ENCODE data around the gene MAPKAP1.
A peak's percentile ranks its signal among the peaks of the same experiment; 100 is the strongest.

The MAPKAP1 gene

GRCh38 chr9:125442452-125442851 lies 264.6 kb downstream of the MAPKAP1 start:
- no peak for DNase-seq

GRCh38 chr9:125440411-125440810 lies 266.6 kb downstream of the MAPKAP1 start:
- DNase-seq, result peak; percentile 64

DNA sequence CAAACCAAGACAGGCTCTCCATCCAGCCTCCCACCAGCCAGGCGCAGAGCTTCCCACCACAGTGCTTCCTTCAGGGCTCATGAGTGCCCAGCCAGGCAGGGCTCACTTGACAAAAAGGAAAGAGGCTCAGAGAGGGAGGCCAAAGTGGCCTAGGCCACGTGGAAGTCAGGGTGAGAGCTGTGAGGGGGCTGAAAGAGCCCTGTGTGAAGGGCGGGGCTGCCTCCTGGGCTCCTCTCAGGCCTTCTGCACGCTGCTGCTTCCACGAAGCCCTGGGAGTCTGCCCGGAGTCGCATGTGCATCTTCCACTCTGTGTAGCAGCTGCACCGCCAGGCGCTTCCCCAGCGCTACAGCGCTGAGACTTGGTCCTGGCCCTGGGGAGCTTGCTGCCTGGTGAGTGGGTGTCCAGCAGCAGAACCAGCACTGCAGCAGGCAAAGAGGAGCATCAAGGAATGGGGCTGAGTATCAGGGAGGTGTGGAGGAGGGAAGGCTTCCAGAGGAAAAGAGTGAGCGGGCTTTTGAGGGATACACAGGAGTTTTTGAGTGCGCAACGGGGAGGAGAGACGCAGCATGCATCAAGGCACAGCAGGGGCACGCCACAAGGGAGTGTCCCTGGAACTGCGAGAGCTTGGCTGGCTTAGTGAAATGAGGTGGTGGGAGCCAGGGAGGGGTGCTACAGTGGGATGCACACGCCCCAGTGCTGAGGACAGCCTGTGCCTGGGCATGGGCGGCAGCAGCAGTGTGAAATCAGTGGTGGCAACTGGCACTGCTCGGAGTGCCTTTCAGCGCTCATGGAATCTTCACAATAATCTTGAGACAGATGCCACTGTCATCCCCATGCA lies 267.4 kb downstream of the MAPKAP1 start:
- no peak for DNase-seq

GRCh38 chr9:125438506-125439433 lies 268.2 kb downstream of the MAPKAP1 start:
- no peak for DNase-seq

- DNase-seq, result peak; percentile 86
Observed at GRCh38 chr9:125437771-125438221, 269.2 kb downstream of the MAPKAP1 start.

GRCh38 chr9:125436613-125437443 lies 270.2 kb downstream of the MAPKAP1 start:
- no peak for DNase-seq

DNA sequence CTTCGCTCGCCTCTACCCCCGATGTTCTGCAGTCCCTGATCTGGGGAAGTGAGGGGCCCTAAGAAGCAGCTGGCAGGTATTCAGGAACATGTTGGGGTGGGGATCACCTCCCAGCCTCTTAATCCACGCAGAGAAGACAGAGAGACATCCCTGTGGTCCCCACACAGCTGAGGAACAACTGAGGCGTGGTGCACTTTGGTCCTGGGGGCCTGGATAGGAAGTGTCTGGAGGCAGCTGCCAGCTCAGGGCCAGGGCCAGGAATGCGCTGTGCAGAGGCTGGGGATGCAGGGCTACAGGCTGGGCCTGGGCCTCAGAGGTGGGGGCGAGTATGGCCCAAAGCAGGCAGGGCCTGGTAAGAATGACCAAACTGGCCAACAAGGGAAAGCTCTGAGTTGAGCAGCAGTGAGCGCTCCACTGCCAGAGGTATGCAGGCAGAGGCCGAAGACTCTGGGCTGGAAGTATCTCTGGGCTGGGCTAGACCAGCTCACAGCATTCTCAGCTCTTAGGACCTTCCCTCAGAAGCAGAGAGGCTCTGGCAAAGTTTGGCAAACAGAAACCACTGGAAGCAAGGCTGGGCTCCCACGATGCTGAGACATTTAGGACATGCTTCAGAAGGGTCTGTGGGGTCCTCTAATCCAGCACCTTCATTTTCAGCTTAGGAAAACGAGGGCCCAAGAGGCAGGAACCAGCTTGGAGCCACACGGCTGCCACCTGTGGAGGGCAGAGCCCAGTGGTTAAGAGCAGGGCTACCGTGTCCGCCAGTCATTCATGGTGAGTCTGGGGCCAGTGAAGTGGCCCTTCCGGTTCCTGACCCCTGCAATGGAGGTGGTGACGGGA lies 271.0 kb downstream of the MAPKAP1 start:
- no peak for DNase-seq

- no peak for DNase-seq
Observed at GRCh38 chr9:125434986-125435775, 271.8 kb downstream of the MAPKAP1 start.

DNA sequence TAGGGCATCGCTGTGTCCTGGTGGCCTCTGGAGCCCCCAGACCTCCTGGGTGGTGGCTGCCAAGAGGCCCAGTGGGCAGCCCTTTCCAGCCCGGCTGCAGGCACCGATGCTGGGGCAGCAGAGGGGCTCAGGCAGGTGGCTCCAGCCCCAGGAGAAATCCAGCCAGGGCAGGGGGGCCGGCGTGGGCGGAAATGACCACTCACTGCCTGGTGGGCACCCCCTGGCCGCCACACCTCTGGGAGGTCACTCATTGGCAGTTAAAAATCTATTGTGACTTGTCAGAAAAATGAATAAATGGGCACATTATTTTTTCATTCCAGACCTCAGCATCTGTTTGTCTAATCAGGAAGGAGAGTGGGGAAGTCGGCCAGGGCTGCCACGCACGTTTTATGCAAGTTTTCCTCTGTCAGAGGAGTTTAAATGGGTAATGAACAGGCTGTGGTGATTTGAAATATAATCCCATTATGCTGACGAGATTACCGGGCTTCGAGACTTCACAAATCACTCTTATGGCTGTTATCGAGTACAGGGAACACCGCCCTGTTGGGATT lies 273.5 kb downstream of the MAPKAP1 start:
- no peak for DNase-seq

- DNase-seq, result no peak
Observed at GRCh38 chr9:125432715-125433385, 274.2 kb downstream of the MAPKAP1 start.

DNA sequence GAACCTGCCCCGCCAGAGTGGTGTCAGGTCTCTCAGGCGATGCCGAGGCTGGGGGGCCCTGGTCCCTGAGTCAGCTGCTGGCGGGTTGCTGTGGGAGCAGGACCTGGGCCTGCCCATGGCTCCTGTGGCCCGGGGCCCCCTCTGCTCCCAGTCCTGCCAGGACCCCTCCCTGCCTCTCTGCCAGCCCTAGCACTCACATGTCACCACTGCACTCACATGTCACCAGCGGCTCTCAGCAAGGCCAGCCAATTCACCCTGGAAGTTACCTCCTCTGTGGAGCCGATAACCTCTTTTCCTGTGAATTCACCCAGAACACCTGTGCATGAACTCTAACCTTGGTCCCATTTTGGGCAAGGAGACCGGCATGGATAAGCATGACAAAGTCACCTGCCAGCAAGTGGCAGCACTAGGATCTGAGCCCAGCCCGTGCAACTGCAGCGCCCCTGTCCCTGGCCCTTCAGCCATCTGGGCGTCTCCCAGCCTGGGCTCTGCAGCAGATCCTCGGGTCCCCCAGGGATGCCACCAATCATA lies 275.2 kb downstream of the MAPKAP1 start:
- DNase-seq, result no peak

DNA sequence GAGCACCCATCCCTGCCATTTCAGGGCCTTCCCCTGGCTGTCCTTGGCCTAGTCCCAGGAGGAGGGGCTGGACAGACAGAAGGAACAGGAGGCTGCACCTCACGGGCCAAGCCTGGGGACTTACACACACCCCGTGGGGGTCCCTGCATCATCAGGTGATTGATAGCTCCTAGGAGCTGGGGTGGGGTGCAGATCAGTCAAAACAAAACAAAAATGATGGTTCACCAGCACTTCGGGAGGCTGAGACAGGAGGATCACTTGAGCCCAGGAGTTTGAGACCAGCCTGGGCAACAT lies 276.0 kb downstream of the MAPKAP1 start:
- DNase-seq, result no peak

DNA sequence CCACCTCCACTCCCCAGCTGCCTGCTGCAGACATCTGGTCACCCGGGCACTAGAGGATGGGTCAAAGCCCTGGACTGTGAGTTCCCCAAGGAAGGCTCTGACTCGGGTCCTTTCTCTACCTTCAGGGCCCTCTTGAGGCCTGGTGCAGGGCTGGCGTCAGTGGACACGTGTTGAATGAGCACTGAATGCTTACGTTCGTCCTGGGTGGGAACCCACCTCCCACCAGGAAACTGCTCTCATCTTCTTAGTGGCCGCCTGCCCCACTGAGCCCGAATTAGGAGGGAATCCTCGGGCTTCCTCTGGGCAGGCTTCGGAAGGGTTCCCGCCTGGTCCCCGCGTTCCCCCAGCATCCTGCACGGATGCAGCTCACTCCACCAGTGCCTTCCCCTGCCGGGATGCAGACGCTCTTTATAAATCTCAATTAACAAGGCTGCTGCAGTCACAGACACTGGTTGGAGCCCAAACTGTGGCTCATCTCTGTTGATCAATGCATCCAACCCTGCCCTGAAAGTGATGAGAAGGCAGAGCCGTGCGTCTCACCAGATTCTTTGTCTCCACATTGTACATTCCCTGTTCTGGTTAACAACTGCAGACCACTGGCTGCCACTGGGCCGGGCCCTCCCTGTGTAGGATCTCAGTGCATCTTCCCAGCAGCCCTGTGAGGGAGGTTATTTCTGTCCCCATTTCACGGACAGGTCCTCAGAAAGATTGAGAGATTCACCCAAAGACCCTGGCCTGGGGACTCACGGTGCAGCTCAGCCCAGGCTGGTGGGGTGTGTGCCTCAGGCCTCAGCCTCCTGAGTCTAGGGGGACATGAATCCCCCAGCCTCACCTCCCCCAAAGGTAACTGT lies 276.6 kb downstream of the MAPKAP1 start:
- DNase-seq, result no peak

DNA sequence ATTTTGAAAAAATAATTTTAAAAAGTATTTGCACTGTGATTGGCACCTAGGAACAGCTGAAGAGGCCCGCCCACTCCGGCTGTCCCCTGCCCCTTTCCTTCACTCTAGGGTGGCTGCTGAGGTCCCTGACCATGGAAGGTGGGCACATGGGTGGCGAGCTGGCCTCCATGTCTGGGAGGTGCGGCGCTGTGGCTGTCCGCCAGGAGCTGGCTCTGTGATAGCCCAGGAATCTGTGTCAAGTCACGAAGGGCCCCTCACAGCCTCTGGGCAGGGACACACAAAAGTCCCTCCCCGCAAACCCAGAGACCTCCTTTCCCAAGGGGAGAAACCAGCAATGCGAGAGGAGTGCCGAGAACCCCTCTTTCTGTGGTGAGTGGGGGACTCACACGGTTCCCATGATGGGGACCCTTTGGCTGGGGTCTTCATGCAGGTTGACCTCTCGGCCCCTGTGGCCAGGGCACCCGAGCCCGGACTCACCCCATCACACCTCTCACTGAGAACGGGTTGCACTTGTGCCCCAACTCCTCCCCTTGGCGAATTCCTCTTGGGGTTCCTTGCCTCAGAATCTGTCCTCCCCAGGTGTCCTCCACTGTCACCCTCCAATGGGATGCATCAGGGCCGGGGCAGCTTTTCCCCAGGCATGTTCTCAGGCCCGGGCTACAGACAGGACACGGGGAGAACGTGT lies 277.4 kb downstream of the MAPKAP1 start:
- no peak for DNase-seq

- DNase-seq, result no peak
Observed at GRCh38 chr9:125428902-125429467, 278.0 kb downstream of the MAPKAP1 start.

DNA sequence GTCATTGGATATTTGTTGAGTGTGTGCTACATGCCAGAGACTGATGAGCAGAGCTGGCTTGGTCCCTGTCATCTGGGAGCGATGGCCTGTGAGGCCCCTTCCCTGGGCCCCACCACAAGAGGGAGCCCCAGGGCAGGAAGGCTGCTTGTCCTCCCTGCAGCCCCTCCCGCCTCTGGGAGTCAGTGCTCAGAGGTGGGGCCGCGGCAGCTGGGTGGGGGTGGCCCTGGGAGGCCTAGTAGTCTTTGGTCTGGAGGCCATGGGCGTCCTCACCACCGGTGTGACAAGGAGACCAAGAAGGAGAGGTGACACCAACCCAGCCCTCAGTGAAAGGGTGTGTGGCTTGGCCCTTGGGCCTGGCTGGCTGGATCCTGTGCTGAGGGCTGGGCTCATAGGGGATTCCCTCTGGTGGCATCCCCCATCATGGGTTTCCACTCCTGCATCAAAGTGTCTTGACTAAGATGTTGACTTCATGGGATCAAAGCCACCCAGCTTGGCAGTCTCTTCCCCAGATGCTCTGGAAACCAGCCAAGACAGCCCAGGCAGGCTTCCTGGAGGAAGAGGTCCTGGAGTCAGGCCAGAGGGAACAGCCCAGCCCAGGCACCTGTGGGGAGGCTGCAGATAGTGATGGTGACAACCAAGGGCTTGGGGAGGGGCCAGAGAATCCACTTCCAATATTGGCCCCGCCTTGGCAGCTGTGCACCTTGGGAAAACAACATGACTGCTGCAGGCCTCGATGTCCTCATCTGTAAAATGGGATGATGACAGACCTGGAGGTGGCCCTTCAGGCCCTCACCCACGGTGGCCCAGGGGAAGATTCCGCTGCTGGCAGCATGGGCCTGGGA lies 278.7 kb downstream of the MAPKAP1 start:
- no peak for DNase-seq

DNA sequence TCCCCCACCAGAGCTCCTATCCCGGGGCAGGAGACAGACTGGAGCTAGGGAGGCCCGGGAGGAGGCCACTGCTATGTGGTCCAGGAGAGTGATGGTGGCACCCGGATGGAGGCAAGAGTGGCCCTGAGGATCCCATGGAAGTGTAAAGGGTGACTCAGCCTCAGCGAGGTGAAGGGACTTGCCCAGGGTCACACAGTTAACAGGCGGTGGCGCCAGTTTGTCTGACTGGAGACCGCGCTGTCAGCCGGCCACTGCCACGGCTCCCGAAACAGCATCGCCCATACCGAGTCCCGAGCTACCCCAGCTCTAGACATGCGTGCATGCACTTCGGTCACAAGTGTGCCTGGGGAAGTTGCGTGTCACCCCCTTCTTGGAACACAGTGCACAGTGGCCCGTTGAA lies 279.5 kb downstream of the MAPKAP1 start:
- no peak for DNase-seq
